ENCODE data around the gene RAB11FIP4.

RAB11FIP4 gene

DNA sequence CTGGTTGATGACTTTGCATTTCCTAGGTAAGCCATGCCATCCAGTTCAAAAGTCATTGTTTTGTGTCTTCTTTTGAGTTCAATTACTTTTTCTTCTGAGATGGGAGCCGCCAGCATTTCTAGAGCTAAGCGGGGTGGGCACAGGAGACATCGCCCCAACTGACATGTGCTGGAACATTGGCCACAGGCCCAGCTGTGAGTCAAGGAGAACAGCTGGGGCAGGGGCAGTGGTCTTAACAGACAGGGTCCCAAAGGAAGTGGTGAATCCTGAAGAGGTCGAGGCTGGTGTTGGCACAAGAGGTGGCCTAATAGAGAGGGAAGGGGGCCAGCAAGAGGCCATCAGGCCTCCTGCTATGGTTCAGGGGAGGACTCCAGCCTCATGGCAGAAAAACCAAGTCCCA is 17.1 kb downstream of the RAB11FIP4 start:
- no peak for DNase-seq (ENCODE audit: low spot score)

DNA sequence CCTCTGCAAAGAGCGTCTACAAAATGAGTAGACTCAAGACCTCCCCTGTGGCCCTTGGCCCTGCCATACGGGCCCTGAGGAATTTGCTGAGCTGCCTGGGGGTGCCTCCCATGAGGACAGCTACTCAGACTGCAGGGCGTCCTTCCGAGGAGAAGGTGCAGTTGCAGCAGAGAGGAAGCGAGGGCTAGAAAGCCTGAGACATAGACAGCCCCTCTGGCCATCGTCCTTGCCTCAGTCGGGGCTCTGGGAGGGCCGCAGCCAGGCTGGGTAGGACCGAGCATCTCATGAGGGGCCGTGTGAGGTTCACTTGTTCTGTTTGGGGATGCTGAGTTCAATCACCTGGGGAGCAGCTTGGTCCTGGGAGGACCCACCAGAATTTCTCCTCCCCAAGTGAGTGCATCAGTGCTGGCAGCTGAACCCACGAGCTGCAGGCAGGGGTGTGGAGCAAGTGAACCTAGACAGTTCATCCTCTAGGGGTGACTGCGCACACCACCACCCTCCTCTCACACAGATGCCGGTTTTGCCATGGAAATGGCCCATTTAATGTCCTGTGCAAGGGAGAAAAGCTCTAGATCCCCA is 20.3 kb downstream of the RAB11FIP4 start:
- no peak for DNase-seq (ENCODE audit: low spot score)

DNA sequence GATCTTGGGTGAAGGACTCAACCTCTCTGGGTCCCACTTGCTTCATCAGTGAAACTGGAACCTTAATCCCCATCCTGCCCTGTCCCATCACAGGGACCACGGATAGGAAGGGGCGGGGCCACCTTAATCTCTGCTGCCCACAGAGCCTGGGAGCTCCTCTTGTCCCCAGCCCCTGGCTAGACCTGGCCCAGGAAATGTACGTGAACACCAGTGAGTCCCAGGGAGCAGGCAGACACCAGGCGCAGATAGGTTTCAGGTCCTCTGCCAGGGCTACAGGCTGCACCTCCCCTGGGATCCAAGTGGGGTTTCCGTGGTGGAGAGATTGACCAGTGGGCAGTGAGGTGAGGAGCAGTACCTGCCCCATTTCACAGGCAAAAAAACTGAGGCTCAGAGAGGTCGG is 21.0 kb downstream of the RAB11FIP4 start:
- DNase-seq (ENCODE audit: low spot score): no peak

DNA sequence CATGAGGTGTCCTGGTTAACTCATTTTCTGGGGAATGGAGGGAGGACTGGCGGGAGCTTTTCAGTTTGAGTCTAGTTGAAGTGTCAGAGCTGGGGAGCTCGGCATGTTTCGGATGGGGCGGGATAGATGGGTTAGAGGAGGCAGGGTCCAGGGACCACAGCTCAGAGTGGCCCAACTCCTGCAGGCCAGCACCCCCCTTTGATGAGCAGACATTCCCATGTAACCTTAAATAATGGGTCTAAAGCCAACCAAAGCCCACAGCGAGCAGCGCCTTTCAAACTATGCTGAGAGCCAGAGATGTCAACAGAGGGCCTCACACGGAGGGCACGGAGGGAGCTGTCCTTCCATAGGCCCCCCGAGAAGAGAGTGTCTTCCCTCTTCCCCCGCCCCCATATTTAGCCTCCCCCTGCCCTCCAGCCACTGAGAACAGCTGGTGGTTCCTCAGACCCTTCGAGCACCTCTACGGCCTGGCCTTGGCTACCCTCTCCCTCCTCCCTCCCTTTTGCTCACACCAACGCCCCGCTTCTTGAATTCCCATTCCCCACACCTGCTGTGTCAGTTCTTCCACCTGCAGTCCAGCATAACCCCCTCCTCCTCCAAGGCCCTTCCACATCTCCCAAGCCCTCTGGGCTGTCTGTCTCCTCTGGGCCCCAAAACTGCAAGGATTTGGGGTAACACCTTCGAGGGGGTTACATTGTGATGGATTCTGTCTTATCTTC is 21.8 kb downstream of the RAB11FIP4 start:
- no peak for DNase-seq (ENCODE audit: low spot score)

DNA sequence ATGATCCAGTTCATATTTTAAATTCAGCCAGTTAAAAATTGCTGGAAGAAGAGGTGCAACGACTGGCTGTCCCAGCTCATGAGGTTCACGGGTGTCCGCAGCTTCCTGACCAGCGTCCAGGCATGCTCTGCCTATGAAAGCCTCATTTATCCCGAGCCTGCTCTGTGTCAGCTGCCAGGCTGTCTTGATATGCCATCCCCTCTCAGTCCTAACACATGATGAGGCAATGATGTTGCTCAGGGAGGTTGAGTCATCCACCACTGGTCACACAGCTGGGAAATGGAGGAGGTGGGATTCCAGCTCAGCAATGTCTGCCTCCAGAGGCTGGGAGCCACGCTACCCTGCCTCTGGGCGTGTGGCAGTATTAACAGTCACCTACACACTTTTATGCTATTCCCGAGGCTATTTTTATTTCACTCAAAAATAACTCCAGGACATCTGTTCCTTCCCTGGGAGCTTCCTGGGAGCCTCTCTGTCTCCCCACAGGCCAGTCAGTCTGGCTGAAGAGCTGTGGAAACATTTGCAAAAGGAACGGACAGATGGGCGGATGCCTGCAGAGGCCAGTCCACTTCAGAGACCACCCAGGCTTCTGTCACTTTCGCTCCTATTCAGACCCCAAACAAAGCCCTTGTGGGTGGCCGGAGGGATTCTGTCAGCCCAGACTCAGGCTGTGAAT is 22.5 kb downstream of the RAB11FIP4 start:
- DNase-seq (ENCODE audit: low spot score): peak; percentile 39

DNA sequence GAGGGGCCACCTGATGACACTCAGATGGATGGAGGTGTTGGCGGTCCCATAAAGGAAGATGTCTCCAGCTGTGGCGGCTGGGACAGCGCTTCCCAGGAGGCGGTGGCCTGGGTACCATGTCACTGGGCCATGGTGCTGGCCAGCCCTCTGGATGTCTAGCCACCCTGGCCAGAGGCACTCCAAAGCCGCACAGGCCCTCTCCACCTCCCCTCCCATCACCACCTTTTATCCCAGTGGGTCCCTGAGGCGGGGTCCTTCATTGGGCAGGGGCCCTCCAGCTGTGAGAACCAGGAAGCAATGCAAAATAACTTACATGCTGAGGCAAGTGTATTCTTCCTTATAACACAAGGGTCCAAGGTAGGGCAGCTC is 23.1 kb downstream of the RAB11FIP4 start:
- no peak for DNase-seq (ENCODE audit: low spot score)

DNA sequence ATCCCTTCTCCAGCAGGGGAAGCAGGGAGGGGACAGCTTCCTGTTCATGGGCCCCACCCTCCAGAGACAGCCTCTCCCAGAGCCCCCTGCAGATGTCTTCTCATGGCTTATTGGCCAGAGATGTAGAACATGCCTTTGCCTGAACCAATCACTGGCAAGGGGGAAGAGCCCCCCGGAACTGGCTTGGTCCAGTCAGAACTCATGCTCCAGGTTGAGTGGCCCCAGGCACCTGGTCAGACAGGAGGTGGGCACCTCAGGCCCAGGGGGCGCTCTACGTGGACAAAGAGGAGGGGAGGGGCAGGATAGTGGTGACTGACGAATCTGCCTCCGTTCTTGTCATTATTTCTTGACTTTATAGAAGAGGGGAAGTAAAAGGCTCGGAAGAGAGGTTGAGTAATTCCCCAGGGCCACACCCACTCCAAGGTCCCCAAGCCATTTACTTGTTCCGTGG is 23.6 kb downstream of the RAB11FIP4 start:
- no peak for DNase-seq (ENCODE audit: low spot score)

DNA sequence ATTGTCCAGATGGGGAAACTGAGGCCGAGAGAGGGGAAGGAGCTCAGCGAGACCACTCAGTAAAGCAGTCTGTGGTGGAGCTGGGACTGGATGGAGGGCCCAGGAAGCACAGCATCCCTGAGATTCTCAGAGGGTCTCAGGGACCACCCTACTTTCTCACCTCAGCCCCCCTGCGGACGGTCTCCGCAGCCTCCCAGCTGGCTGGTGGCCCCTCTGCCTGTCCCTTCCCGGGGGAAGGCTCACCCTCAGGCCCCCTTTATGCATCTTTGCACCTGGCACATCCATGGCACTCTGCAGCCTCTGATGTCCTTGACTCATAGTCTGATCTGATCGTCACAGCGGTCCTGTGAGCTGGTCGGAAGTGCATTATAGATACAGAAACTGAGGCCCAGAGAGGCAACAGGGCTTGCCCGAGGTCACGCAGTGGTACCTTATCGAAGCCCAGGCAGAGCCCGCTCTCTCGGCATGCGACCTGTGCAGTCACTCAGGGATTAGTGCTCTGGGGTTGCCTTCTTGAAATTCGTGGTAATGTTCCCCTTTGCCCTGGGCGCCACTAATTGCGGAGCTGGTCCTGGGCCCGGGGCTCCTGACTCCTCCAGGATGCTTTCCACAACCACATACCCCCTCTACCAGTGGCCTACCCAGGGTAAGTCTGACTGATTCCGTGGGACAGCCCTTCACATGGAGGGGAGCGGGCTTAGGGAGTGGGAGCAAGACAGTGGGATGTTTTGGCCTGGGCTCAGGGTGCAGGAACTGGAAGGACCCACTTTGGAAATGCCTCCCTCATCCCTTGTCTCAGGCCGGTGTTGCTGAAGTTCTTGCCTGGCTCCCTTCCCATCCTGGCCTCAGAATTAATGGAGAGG is 24.4 kb downstream of the RAB11FIP4 start:
- no peak for DNase-seq (ENCODE audit: low spot score)

DNA sequence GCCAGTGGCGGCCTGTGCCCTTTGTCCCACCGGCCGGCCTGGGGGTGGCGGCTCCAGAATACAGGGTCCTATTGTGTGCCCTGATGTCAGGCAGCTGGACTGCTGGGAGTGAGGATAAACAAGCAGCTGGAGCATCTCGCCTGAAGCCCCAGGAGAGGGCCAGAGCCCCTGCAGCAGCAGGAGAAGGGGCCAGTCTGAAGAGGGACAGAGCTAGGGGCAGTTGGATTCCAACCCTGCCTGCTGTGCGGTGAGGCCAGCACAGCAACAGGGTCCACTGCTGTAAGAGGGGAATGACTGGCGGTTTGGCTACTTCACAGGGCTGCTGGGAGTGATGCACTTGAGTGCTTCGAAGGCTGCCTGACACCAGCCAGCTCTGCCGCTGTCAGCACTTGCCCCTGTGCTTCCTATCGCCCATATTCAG is 25.0 kb downstream of the RAB11FIP4 start:
- DNase-seq (ENCODE audit: low spot score): no peak

DNA sequence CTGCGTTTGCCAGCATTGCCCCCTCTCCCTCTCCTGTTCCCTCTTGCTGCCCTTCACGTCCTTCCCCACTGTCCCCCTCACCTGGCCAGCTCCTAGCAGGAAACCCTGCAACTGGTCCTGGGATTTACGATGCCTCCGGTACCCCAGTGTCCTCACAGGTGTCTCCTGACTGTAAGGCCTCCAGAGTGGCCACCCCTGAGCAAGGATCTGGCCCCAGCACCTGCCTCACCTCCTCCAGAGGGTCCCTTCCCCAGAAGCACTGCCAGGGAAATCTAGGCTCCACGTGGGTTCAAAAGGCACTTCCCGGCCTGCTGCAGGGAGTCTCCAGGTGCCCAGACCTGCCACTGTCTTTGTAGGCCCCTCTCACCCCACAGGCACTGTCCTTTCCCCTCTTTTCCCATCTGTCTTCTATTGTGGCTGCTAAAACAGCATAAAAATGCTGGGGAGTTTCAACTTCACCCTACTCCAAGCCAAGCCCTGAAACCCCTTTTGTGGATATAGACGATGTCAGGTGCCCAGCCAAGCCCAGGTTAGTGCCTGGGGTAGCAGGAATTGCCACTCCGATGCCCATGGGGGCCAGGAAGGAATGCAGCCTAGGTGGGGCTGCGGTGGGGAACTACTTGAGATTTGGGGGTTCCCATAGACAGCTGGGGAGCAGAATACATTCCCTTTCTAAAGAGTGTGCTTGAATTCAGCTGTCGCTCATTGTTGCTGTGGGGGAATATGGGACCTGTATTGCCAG is 25.7 kb downstream of the RAB11FIP4 start:
- no peak for DNase-seq (ENCODE audit: low spot score)

DNA sequence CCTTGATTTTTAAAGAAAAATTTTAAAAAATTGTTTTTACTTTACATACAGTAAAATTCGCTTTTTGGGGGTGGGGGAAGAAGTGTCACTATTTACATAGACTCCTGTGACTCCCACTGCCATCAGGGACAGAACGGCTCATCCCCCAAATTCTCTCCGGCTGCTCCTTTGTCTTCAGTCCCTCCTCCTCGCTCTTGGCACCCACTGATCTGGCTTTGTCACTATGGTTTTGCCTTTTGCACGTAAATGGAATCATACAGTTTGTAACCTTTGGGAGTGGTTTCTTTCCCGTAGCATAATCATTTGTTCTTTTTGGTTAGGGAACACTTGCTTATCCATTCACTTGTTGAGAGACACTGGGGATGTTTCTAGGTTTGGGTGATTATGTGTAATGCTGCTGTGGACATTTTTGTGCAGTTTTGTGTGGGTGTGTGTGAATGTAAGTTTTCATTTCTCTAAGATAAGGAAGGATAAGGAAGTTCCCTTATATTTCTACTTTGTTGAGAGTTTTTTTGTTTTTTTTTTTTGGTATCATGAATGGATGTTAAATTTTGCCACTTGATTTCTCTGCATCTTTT is 27.4 kb downstream of the RAB11FIP4 start:
- no peak for DNase-seq (ENCODE audit: low spot score)

DNA sequence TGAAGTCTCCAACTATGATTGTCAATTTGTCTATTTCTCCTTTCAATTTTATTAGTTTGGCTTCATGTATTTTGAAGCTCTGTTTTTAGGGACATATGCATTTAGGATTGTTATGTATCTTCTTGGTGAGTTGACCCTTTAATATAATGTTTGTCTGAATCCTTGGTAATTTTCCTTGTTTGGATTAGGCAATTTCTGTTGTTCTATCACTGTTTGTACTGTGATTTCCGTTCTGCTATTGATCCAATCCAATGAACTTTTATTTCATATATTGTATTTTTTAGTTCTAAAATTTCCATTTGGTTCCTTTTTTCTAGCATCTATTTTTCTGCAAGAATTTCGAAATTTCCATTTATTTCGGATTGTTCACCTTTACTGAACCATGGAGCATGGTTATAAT is 31.0 kb downstream of the RAB11FIP4 start:
- no peak for DNase-seq (ENCODE audit: low spot score)

DNA sequence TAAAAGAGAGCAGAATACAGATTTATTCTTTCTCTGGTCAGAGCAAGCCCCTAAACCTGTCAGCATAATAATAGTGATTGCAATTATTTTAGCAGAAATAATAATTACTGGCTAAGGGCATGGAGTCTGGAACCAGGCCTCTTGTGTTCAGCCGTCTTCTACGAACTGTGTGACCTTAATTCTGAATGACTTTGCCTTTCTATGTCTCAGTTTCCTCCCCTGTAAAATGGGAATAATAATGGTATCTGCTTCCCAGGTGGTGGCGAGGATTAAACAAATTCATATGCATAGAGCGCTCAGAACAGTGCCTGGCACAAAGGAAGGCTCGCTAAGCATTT is 33.4 kb downstream of the RAB11FIP4 start:
- DNase-seq (ENCODE audit: low spot score): no peak

DNA sequence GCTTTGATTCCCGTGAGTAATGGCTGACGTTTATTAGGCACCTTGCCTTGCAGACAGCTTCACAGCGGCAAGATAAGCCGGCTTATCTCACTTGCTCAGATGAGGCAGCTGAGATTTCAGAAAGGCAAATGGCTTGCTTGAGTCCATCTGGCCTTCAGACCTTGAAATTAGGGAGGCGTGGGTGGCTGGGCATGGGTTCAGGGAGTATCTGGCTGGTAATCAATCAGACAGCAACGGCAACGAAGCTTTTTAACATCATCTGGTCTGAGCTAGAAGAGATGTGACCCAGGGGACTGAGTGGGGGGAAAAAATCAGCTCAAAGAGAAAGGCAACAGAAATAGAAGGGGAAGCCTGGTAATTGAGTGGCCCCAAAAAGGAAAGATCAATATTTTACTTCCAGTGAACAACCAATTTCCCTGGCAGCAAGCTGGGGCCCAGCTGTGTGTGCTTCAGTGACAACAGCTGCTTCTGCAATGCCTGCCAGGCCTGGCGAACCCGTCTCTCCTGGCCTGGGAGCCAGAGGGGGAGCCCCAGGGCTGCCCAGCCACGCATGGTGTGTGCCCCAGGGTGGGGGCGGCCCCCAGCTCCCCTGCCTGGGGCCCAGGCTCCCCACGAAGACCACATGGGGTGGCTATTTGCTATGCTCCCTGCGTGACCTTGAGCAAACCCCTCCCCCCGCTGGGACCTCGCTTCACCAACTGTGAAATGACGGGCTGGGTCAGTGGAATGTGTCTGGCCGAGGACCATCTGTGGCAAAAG is 34.0 kb downstream of the RAB11FIP4 start:
- no peak for DNase-seq (ENCODE audit: low spot score)

DNA sequence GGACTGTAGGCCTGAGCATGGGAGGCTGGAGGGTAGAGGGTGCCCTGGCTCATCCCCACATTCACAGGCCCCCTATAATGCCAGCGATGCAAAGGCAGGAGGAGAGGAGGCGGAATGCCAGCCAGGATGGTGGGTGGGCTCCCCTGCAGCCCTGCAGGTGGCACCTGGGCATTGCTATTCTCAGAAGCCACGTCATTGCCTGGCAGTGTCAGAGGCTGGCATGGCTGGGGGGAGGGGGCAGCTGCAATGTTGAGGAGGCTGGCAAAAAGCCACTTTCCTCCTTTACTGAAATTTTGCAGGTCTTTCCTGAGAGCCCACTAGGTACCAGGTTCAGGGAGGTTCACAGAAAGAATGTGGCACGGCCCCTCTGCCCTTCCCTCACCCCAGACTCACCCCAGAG is 36.2 kb downstream of the RAB11FIP4 start:
- no peak for DNase-seq (ENCODE audit: low spot score)

DNA sequence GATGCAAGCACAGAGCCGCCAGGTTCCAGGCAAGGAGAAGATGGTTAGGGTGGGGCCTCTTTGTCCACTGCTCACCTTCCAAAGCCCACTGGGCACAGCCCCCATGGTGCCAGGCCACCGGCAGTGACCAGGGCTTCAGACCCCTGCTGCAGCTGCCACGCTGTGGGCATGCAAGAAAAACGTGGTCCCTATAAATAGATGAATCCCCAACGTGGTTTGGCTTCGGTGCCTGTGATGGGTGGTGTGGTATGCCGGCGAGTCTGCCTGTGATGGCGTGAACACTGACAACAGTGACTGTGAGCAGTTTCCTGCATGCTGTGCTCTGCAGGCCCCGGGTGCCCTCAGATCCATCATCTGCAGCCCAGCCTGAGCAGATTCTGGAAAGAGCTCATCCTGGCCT is 36.6 kb downstream of the RAB11FIP4 start:
- DNase-seq (ENCODE audit: low spot score): no peak

DNA sequence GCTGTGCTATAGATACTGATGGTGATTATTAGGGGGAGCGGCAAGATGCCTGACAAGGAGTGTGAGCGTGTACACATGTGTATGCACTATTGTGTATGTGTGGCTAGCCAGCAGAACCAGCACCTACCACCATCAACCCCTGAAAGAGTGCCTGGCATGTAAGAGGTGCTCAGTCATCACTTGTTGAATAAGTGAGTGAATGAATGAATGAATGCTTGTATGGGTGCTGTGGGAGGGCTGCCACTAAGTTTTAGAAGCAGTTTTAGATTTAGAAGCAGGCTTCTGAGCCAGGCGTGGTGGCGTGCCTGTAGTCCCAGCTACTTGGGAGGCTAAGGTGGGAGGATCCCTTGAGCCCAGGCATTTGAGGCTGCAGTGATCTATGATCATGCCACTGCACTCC is 37.0 kb downstream of the RAB11FIP4 start:
- no peak for DNase-seq (ENCODE audit: low spot score)

DNA sequence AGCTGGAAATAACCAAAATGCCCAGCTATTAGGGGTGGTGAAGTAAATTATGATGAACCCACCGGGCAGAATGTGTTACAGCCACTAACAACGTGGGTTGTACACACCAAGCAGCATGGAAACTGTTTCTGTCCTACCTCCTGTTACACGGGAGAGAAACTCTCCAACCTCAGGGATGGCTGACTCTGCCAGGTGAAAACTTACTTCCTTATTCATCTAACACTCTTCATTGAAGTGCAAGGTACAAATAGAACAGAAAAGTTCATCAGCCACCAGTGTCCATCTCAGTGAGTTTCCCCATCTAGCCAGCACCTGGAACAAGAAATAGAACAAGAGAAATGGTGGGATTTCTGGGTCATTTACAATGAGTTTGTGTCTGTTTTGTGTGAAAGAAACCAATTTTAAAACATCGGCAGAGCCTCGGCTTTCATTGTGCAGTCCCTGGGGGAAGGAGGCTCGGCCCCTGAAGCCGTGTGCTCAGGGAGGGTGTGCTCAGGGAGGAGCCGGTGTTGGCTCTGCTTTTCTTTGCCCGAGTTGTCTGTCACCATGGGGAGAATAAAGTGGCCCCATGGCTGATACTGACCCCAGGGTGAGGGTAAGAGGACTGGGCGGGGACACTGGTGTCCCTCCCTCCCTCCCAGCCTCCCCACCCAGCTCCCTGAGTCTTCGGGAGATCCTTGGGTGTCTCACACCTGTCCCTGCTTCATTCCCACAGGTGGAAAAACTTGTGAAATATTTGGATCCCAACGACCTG is 39.8 kb downstream of the RAB11FIP4 start:
- no peak for DNase-seq (ENCODE audit: low spot score)

DNA sequence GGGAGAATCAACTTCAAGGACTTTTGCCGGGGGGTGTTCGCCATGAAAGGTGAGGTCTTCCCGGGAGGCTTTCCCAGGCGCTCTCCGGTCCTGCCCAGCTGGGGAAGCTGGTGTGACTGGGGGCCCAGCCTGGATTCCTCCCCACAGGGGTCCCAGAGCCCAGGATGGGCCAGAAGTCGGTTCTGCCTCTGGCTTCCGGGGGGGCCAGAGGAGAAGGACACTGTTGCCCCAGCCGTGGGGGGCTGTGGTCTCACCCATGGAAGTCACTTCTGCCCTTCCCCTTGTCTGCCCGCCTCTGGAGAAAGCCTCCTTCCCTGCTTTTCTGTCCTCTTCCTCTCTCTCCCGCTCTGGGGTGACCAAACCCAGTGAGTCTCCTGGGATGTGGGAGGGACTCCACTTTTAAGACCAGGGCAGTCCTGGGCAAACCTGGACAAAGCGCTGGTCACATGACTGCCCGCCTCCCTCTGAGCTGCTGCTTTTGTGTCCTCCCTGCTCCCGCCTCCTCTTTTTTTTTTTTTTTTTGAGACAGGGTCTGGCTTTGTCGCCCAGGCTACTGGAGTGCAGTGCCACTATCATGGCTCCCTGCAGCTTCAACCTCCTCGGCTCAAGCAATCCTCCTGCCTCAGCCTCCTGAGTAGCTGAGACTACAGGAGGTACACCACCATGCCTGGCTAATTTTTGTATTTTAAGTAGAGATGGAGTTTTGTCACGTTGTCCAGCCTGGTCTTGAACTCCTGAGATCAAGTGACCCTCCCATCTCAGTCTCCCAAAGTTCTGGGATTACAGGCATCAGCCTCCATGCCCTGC is 40.6 kb downstream of the RAB11FIP4 start:
- DNase-seq (ENCODE audit: low spot score): no peak
